K562 (cell line): Measurements from ENCODE around the gene GBF1. TPM values are rescaled to one million over a fixed set of nuclear protein-coding genes. Genes with fewer than 3 reads are reported as not detected.

Experiments used
- HDGF ChIP-seq: fragments of 450-650 bp; IDR thresholded peaks from 2 replicates; pipeline ENCODE4 v1.6.1; 2016
- HNRNPUL1 ChIP-seq: fragments of 200-400 bp; formaldehyde crosslinking; IDR thresholded peaks from 2 replicates; pipeline ENCODE4 v1.6.1; 2017; ENCODE audit warnings: low read length
- MAFK ChIP-seq: IDR thresholded peaks from 2 replicates; pipeline ENCODE4 v1.6.1; 2011; ENCODE audit warnings: low read length, improper control_type of control experiment
- PML ChIP-seq: IDR thresholded peaks from 2 replicates; pipeline ENCODE4 v1.6.1; 2012; ENCODE audit warnings: low read length, inconsistent platforms
- POLR3A ChIP-seq: IDR thresholded peaks from 2 replicates; pipeline ENCODE4 v1.6.1; 2011; ENCODE audit warnings: borderline replicate concordance, mild to moderate bottlenecking, moderate library complexity; ENCODE audit not compliant: insufficient read length, insufficient read depth; ENCODE audit errors: extremely low read depth
- RBM15 ChIP-seq: fragments of 200-400 bp; formaldehyde crosslinking; IDR thresholded peaks from 2 replicates; pipeline ENCODE4 v1.6.1; 2018; ENCODE audit warnings: mild to moderate bottlenecking, low read length, moderate library complexity; ENCODE audit not compliant: insufficient read depth
- SMARCB1 ChIP-seq: IDR thresholded peaks from 2 replicates; pipeline ENCODE4 v1.6.1; 2011; ENCODE audit warnings: improper control_type of control experiment, low read depth; ENCODE audit not compliant: insufficient read length
- TCFL5 ChIP-seq: fragments of 250-450 bp; sonication (Bioruptor Pico); conservative IDR thresholded peaks from 2 replicates; pipeline ENCODE4 v1.6.1; 2021; ENCODE audit warnings: mild to moderate bottlenecking, moderate library complexity, matching md5 sums
- ZNF324 ChIP-seq: fragments of 250-450 bp; sonication (Bioruptor Pico); IDR thresholded peaks from 2 replicates; pipeline ENCODE4 v1.4.0; 2020; ENCODE audit warnings: mild to moderate bottlenecking
- polyA plus RNA-seq, 8 experiments: library from polyadenylated mRNA; depleted of rRNA in 4 of 8; stranded (reverse) in 5 of 8; unstranded in 3 of 8; fragments of >200 nt; fragmentation: Nextera tagmentation in 2 of 8; fragmentation: Illumina TruSeq in 1 of 8; extraction: Ambion mirVana in 2 of 8; extraction: Trizol in 1 of 8; gene quantifications; 2 replicates each; pipeline versions ENCODE4 v1.2.1 to v1.2.3, GENCODE V29; 2011 to 2014; ENCODE audit warnings: inconsistent platforms in 1 of 8, missing spikeins in 1 of 8
- total RNA-seq, 7 experiments: library from RNA; depleted of rRNA in 6 of 7; stranded (reverse); fragments of >200 nt in 6 of 7; fragmentation: Illumina TruSeq in 2 of 7; extraction: Trizol in 2 of 7; gene quantifications; 2 replicates each; pipeline versions ENCODE4 v1.2.1 to v1.2.3, GENCODE V29; 2011 to 2021; ENCODE audit warnings: low replicate concordance in 1 of 7
- TF ChIP-seq, protein P1 (sequence below): fragments of 450-650 bp; IDR thresholded peaks from 2 replicates; pipeline ENCODE4 v1.6.1; 2016; ENCODE audit warnings: mild to moderate bottlenecking, moderate library complexity
- TF ChIP-seq, protein P2 (sequence below): sonication (generic); formaldehyde crosslinking; IDR thresholded peaks from 2 replicates; pipeline ENCODE4 v1.8.1; 2023; ENCODE audit warnings: mild to moderate bottlenecking, missing genetic modification reagents

The GBF1 gene
- total and polyA plus RNA-seq, 9 of the 15 experiments (the other 6 are each of a cell fraction or from before 2014, with no cell fraction given) = 0.69 to 28.0 (median 10.3) TPM

GRCh38 chr10:102231357-102232318, 13.7 kb upstream of the GBF1 start (continued):
- TF ChIP-seq, protein P1, sequence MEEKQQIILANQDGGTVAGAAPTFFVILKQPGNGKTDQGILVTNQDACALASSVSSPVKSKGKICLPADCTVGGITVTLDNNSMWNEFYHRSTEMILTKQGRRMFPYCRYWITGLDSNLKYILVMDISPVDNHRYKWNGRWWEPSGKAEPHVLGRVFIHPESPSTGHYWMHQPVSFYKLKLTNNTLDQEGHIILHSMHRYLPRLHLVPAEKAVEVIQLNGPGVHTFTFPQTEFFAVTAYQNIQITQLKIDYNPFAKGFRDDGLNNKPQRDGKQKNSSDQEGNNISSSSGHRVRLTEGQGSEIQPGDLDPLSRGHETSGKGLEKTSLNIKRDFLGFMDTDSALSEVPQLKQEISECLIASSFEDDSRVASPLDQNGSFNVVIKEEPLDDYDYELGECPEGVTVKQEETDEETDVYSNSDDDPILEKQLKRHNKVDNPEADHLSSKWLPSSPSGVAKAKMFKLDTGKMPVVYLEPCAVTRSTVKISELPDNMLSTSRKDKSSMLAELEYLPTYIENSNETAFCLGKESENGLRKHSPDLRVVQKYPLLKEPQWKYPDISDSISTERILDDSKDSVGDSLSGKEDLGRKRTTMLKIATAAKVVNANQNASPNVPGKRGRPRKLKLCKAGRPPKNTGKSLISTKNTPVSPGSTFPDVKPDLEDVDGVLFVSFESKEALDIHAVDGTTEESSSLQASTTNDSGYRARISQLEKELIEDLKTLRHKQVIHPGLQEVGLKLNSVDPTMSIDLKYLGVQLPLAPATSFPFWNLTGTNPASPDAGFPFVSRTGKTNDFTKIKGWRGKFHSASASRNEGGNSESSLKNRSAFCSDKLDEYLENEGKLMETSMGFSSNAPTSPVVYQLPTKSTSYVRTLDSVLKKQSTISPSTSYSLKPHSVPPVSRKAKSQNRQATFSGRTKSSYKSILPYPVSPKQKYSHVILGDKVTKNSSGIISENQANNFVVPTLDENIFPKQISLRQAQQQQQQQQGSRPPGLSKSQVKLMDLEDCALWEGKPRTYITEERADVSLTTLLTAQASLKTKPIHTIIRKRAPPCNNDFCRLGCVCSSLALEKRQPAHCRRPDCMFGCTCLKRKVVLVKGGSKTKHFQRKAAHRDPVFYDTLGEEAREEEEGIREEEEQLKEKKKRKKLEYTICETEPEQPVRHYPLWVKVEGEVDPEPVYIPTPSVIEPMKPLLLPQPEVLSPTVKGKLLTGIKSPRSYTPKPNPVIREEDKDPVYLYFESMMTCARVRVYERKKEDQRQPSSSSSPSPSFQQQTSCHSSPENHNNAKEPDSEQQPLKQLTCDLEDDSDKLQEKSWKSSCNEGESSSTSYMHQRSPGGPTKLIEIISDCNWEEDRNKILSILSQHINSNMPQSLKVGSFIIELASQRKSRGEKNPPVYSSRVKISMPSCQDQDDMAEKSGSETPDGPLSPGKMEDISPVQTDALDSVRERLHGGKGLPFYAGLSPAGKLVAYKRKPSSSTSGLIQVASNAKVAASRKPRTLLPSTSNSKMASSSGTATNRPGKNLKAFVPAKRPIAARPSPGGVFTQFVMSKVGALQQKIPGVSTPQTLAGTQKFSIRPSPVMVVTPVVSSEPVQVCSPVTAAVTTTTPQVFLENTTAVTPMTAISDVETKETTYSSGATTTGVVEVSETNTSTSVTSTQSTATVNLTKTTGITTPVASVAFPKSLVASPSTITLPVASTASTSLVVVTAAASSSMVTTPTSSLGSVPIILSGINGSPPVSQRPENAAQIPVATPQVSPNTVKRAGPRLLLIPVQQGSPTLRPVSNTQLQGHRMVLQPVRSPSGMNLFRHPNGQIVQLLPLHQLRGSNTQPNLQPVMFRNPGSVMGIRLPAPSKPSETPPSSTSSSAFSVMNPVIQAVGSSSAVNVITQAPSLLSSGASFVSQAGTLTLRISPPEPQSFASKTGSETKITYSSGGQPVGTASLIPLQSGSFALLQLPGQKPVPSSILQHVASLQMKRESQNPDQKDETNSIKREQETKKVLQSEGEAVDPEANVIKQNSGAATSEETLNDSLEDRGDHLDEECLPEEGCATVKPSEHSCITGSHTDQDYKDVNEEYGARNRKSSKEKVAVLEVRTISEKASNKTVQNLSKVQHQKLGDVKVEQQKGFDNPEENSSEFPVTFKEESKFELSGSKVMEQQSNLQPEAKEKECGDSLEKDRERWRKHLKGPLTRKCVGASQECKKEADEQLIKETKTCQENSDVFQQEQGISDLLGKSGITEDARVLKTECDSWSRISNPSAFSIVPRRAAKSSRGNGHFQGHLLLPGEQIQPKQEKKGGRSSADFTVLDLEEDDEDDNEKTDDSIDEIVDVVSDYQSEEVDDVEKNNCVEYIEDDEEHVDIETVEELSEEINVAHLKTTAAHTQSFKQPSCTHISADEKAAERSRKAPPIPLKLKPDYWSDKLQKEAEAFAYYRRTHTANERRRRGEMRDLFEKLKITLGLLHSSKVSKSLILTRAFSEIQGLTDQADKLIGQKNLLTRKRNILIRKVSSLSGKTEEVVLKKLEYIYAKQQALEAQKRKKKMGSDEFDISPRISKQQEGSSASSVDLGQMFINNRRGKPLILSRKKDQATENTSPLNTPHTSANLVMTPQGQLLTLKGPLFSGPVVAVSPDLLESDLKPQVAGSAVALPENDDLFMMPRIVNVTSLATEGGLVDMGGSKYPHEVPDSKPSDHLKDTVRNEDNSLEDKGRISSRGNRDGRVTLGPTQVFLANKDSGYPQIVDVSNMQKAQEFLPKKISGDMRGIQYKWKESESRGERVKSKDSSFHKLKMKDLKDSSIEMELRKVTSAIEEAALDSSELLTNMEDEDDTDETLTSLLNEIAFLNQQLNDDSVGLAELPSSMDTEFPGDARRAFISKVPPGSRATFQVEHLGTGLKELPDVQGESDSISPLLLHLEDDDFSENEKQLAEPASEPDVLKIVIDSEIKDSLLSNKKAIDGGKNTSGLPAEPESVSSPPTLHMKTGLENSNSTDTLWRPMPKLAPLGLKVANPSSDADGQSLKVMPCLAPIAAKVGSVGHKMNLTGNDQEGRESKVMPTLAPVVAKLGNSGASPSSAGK = no peak
- TF ChIP-seq RBM15 = no peak
- TF ChIP-seq ZNF324 (CRISPR knock-in tag) = no peak
- no peak for TF ChIP-seq MAFK
- no peak for TF ChIP-seq PML
- TF ChIP-seq, protein P2, sequence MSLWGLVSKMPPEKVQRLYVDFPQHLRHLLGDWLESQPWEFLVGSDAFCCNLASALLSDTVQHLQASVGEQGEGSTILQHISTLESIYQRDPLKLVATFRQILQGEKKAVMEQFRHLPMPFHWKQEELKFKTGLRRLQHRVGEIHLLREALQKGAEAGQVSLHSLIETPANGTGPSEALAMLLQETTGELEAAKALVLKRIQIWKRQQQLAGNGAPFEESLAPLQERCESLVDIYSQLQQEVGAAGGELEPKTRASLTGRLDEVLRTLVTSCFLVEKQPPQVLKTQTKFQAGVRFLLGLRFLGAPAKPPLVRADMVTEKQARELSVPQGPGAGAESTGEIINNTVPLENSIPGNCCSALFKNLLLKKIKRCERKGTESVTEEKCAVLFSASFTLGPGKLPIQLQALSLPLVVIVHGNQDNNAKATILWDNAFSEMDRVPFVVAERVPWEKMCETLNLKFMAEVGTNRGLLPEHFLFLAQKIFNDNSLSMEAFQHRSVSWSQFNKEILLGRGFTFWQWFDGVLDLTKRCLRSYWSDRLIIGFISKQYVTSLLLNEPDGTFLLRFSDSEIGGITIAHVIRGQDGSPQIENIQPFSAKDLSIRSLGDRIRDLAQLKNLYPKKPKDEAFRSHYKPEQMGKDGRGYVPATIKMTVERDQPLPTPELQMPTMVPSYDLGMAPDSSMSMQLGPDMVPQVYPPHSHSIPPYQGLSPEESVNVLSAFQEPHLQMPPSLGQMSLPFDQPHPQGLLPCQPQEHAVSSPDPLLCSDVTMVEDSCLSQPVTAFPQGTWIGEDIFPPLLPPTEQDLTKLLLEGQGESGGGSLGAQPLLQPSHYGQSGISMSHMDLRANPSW (CRISPR knock-in tag) = no peak
- TF ChIP-seq SMARCB1 = no peak
- TF ChIP-seq TCFL5 = no peak
- TF ChIP-seq HNRNPUL1 = no peak
- no peak for TF ChIP-seq HDGF
- no peak for TF ChIP-seq POLR3A
